ENCODE measurements around the gene CPNE4.

Gene CPNE4

GRCh38 chr3:131608741-131609140, 426.1 kb downstream of the CPNE4 start:
- Mint-ChIP-seq H3K4me1 (ENCODE audit: low read depth) (no peaks in the 10 kb centered on the region), H3K27me3 (peaks cover 13% of the 10 kb centered on the region), H3K4me3 (no peak overlapping the region), H3K9me3 (ENCODE audit: low read depth) (no peaks in the 10 kb centered on the region), H3K36me3 (no peaks in the 10 kb centered on the region), H3K27ac (no peak overlapping the region)

- Mint-ChIP-seq H3K9me3 (ENCODE audit: low read depth) (no peaks in the 10 kb centered on the region), H3K27me3 (peaks cover 13% of the 10 kb centered on the region), H3K4me3 (no peak overlapping the region), H3K27ac (no peak overlapping the region), H3K4me1 (ENCODE audit: low read depth) (no peaks in the 10 kb centered on the region), H3K36me3 (no peaks in the 10 kb centered on the region)
Measured at GRCh38 chr3:131608296-131608695, 426.5 kb downstream of the CPNE4 start.

- Mint-ChIP-seq H3K27me3 (peaks cover 13% of the 10 kb centered on the region), H3K4me3 (no peak overlapping the region), H3K9me3 (ENCODE audit: low read depth) (no peaks in the 10 kb centered on the region), H3K4me1 (ENCODE audit: low read depth) (no peaks in the 10 kb centered on the region), H3K36me3 (no peaks in the 10 kb centered on the region), H3K27ac (no peak overlapping the region)
Measured at GRCh38 chr3:131605916-131606315, 428.9 kb downstream of the CPNE4 start.

- Mint-ChIP-seq H3K36me3 (no peaks in the 10 kb centered on the region), H3K27me3 (peaks cover 11% of the 10 kb centered on the region), H3K4me3 (no peak overlapping the region), H3K4me1 (ENCODE audit: low read depth) (no peaks in the 10 kb centered on the region), H3K27ac (no peak overlapping the region), H3K9me3 (ENCODE audit: low read depth) (no peaks in the 10 kb centered on the region)
Measured at GRCh38 chr3:131602011-131602779, 432.6 kb downstream of the CPNE4 start.

- Mint-ChIP-seq H3K4me1 (ENCODE audit: low read depth) (no peaks in the 10 kb centered on the region), H3K9me3 (ENCODE audit: low read depth) (no peaks in the 10 kb centered on the region), H3K27me3 (peaks cover 8% of the 10 kb centered on the region), H3K4me3 (no peak overlapping the region), H3K36me3 (no peaks in the 10 kb centered on the region), H3K27ac (no peak overlapping the region)
Measured at GRCh38 chr3:131597816-131598215, 437.0 kb downstream of the CPNE4 start.

GRCh38 chr3:131596884-131597283, 437.9 kb downstream of the CPNE4 start:
- Mint-ChIP-seq H3K4me3 (no peak overlapping the region), H3K27me3 (peaks cover 8% of the 10 kb centered on the region), H3K36me3 (no peaks in the 10 kb centered on the region), H3K27ac (no peak overlapping the region), H3K4me1 (ENCODE audit: low read depth) (no peaks in the 10 kb centered on the region), H3K9me3 (ENCODE audit: low read depth) (no peaks in the 10 kb centered on the region)

GRCh38 chr3:131591394-131592014, 443.3 kb downstream of the CPNE4 start:
- Mint-ChIP-seq H3K9me3 (ENCODE audit: low read depth) (no peaks in the 10 kb centered on the region), H3K36me3 (no peaks in the 10 kb centered on the region), H3K4me1 (ENCODE audit: low read depth) (no peaks in the 10 kb centered on the region), H3K27me3 (peaks cover 13% of the 10 kb centered on the region), H3K4me3 (no peak overlapping the region), H3K27ac (no peak overlapping the region)

- Mint-ChIP-seq H3K9me3 (ENCODE audit: low read depth) (no peaks in the 10 kb centered on the region), H3K27me3 (peaks cover 11% of the 10 kb centered on the region), H3K4me3 (no peak overlapping the region), H3K27ac (no peak overlapping the region), H3K36me3 (no peaks in the 10 kb centered on the region), H3K4me1 (ENCODE audit: low read depth) (no peaks in the 10 kb centered on the region)
Measured at GRCh38 chr3:131586277-131586676, 448.5 kb downstream of the CPNE4 start.

- Mint-ChIP-seq H3K4me3 (no peak overlapping the region), H3K4me1 (ENCODE audit: low read depth) (no peaks in the 10 kb centered on the region), H3K27me3 (no peaks in the 10 kb centered on the region), H3K27ac (no peak overlapping the region), H3K9me3 (ENCODE audit: low read depth) (no peaks in the 10 kb centered on the region), H3K36me3 (no peaks in the 10 kb centered on the region)
Measured at GRCh38 chr3:131582438-131582837, 452.4 kb downstream of the CPNE4 start.

- Mint-ChIP-seq H3K27me3 (peaks cover 9% of the 10 kb centered on the region), H3K9me3 (ENCODE audit: low read depth) (no peaks in the 10 kb centered on the region), H3K4me1 (ENCODE audit: low read depth) (no peaks in the 10 kb centered on the region), H3K36me3 (no peaks in the 10 kb centered on the region), H3K4me3 (no peak overlapping the region), H3K27ac (no peak overlapping the region)
Measured at GRCh38 chr3:131568460-131568859, 466.4 kb downstream of the CPNE4 start.

GRCh38 chr3:131564812-131565211, 470.0 kb downstream of the CPNE4 start:
- no peak overlapping the region for H3K27ac Mint-ChIP-seq
- H3K36me3 Mint-ChIP-seq = no peaks in the 10 kb centered on the region
- peaks cover 10% of the 10 kb centered on the region for H3K27me3 Mint-ChIP-seq
- no peaks in the 10 kb centered on the region for H3K4me1 Mint-ChIP-seq (ENCODE audit: low read depth)
- H3K4me3 Mint-ChIP-seq = no peak overlapping the region
- H3K9me3 Mint-ChIP-seq (ENCODE audit: low read depth) = no peaks in the 10 kb centered on the region

GRCh38 chr3:131561511-131561910, 473.3 kb downstream of the CPNE4 start:
- Mint-ChIP-seq H3K36me3 (no peaks in the 10 kb centered on the region), H3K9me3 (ENCODE audit: low read depth) (no peaks in the 10 kb centered on the region)

GRCh38 chr3:131560795-131561194, 474.0 kb downstream of the CPNE4 start:
- H3K36me3 Mint-ChIP-seq = no peaks in the 10 kb centered on the region
- H3K27me3 Mint-ChIP-seq = peaks cover 18% of the 10 kb centered on the region
- no peak overlapping the region for H3K27ac Mint-ChIP-seq
- no peaks in the 10 kb centered on the region for H3K9me3 Mint-ChIP-seq (ENCODE audit: low read depth)
- no peaks in the 10 kb centered on the region for H3K4me1 Mint-ChIP-seq (ENCODE audit: low read depth)
- H3K4me3 Mint-ChIP-seq = no peak overlapping the region

More at GRCh38 chr3:131561511-131561910, 473.3 kb downstream of the CPNE4 start:
- H3K27me3 Mint-ChIP-seq = peaks cover 18% of the 10 kb centered on the region
- no peaks in the 10 kb centered on the region for H3K4me1 Mint-ChIP-seq (ENCODE audit: low read depth)
- no peak overlapping the region for H3K4me3 Mint-ChIP-seq
- H3K27ac Mint-ChIP-seq = no peak overlapping the region

GRCh38 chr3:131555456-131555855, 479.4 kb downstream of the CPNE4 start:
- H3K27ac Mint-ChIP-seq = no peak overlapping the region
- peaks cover 9% of the 10 kb centered on the region for H3K27me3 Mint-ChIP-seq
- H3K4me3 Mint-ChIP-seq = no peak overlapping the region
- no peaks in the 10 kb centered on the region for H3K4me1 Mint-ChIP-seq (ENCODE audit: low read depth)
- H3K36me3 Mint-ChIP-seq = no peaks in the 10 kb centered on the region
- no peaks in the 10 kb centered on the region for H3K9me3 Mint-ChIP-seq (ENCODE audit: low read depth)

GRCh38 chr3:131553495-131554247, 481.1 kb downstream of the CPNE4 start:
- Mint-ChIP-seq H3K27ac (no peak overlapping the region), H3K9me3 (ENCODE audit: low read depth) (no peaks in the 10 kb centered on the region), H3K27me3 (peaks cover 10% of the 10 kb centered on the region), H3K4me1 (ENCODE audit: low read depth) (no peaks in the 10 kb centered on the region), H3K36me3 (no peaks in the 10 kb centered on the region), H3K4me3 (no peak overlapping the region)

Measured in activated naive CD8-positive, alpha-beta T cell (primary cell).